ENCODE results near the gene AQP10. TPM values are rescaled to one million over a fixed set of nuclear protein-coding genes. Genes with fewer than 3 reads are reported as not detected.
A peak's percentile ranks its signal among the peaks of the same experiment; 100 is the strongest.
"Not testable (repeated sequence)": the region's sequence is repeated elsewhere in the genome, so short reads cannot be mapped to it uniquely, and the experiment has no call there.

Gene AQP10
- total RNA-seq, 4 donors from 2014 or later = 0.21 TPM; not detected in 3

GRCh38 chr1:154352581-154353459 is 31.9 kb downstream of the AQP10 start:
- 1 to 2% methylated on average over 41 of the region's 41 CpGs for WGBS, 2 donors
- Histone ChIP-seq H3K4me3 (peak overlapping the region; percentile 27 to 52 (median 36)), H3K27me3 (no peaks in the 10 kb centered on the region), H3K4me1 (peaks cover 0 to 31% (median 15%) of the 10 kb centered on the region in 4 donors), H3K27ac (peak overlapping the region; percentile 42 to 81 (median 55)), H3K36me3 (peaks cover 0 to 20% (median 3%) of the 10 kb centered on the region in 3 donors), H3K9me3 (no peaks in the 10 kb centered on the region)
- peak in 1 of 2 donors; percentile 35 for TF ChIP-seq EP300 (IDR thresholded peaks at IDR 0.05)
- TF ChIP-seq CTCF (IDR thresholded peaks at IDR 0.05) = no peak
- DNase-seq (ENCODE audit: low spot score in 2 of 2) = peak in 1 of 2 donors; percentile 36

- no peaks in the 10 kb centered on the region for H3K9me3 ChIP-seq
- peak in 4 of 5 experiments; percentile 10 to 18 (median 16) for TF ChIP-seq CTCF (IDR thresholded peaks at IDR 0.05)
- no peak for TF ChIP-seq POLR2A (IDR thresholded peaks at IDR 0.05)
- peak in 1 of 2 donors; percentile 71 for TF ChIP-seq EP300 (IDR thresholded peaks at IDR 0.05)
- H3K4me3 ChIP-seq = peak overlapping the region in 3 of 4 donors; percentile 27 to 52 (median 41)
- no peaks in the 10 kb centered on the region for H3K27me3 ChIP-seq
- peaks cover 0 to 31% (median 15%) of the 10 kb centered on the region in 4 donors for H3K4me1 ChIP-seq
- 9 to 13% methylated on average over 1 of the region's 1 CpG for WGBS, 2 donors
- peaks cover 0 to 14% (median 3%) of the 10 kb centered on the region in 3 donors for H3K36me3 ChIP-seq
- DNase-seq (ENCODE audit: low spot score in 2 of 2) = peak in 1 of 2 donors; percentile 56
- H3K27ac ChIP-seq = peak overlapping the region in 3 of 4 donors; percentile 42 to 81 (median 67)
These were observed 32.6 kb downstream of the AQP10 start for GRCh38 chr1:154353460-154353904.

- Histone ChIP-seq H3K4me3 (no peak overlapping the region), H3K36me3 (peaks cover 0 to 9% (median 0%) of the 10 kb centered on the region in 3 donors), H3K27me3 (no peaks in the 10 kb centered on the region), H3K4me1 (peaks cover 0 to 31% (median 15%) of the 10 kb centered on the region in 4 donors), H3K27ac (peak overlapping the region in 1 of 4 donors; percentile 81), H3K9me3 (no peaks in the 10 kb centered on the region)
- 95 to 96% methylated on average over 5 of the region's 5 CpGs for WGBS, 2 donors
- peak in 1 of 5 experiments; percentile 2 for TF ChIP-seq CTCF (IDR thresholded peaks at IDR 0.05)
- TF ChIP-seq POLR2A (IDR thresholded peaks at IDR 0.05) = no peak
- DNase-seq (ENCODE audit: low spot score in 2 of 2) = no peak
These were observed 33.1 kb downstream of the AQP10 start for GRCh38 chr1:154353966-154354365.

GRCh38 chr1:154358519-154358918 is 37.6 kb downstream of the AQP10 start:
- Histone ChIP-seq H3K9me3 (no peaks in the 10 kb centered on the region), H3K4me1 (peaks cover 0 to 14% (median 3%) of the 10 kb centered on the region in 4 donors), H3K36me3 (no peaks in the 10 kb centered on the region), H3K27ac (no peak overlapping the region), H3K27me3 (no peaks in the 10 kb centered on the region), H3K4me3 (no peak overlapping the region)
- TF ChIP-seq EP300 (IDR thresholded peaks at IDR 0.05) (no peak), CTCF (IDR thresholded peaks at IDR 0.05) (no peak), POLR2A (IDR thresholded peaks at IDR 0.05) (no peak)
- WGBS, 2 donors = 83 to 90% methylated on average over 8 of the region's 8 CpGs
- no peak for DNase-seq (ENCODE audit: low spot score in 2 of 2)

GRCh38 chr1:154360288-154360687 is 39.4 kb downstream of the AQP10 start:
- H3K27ac ChIP-seq = no peak overlapping the region
- DNase-seq (ENCODE audit: low spot score in 2 of 2) = no peak
- H3K27me3 ChIP-seq = no peaks in the 10 kb centered on the region
- H3K9me3 ChIP-seq = no peaks in the 10 kb centered on the region
- H3K36me3 ChIP-seq = no peaks in the 10 kb centered on the region
- no peak overlapping the region for H3K4me3 ChIP-seq
- no peaks in the 10 kb centered on the region for H3K4me1 ChIP-seq
- TF ChIP-seq CTCF (IDR thresholded peaks at IDR 0.05) = no peak
- TF ChIP-seq EP300 (IDR thresholded peaks at IDR 0.05) = no peak
- TF ChIP-seq POLR2A (IDR thresholded peaks at IDR 0.05) = no peak

- H3K4me3 ChIP-seq; H3K27me3 ChIP-seq; H3K36me3 ChIP-seq; H3K9me3 ChIP-seq; H3K4me1 ChIP-seq; DNase-seq (ENCODE audit: low spot score in 2 of 2); H3K27ac ChIP-seq: not testable (repeated sequence)
- WGBS, 2 donors = 79 to 87% methylated on average over 5 of the region's 5 CpGs
These were observed 40.0 kb downstream of the AQP10 start for GRCh38 chr1:154360881-154361280.
